Hepatocyte (in vitro differentiated cells): Measurements from ENCODE around the gene FRMD3. TPM values are rescaled to one million over a fixed set of nuclear protein-coding genes. Genes with fewer than 3 reads are reported as not detected.

Experiments
- DNase-seq: peaks from one replicate; pipeline ENCODE4 v3.0.0-alpha.2; 2016; ENCODE audit warnings: low spot score
- H2AFZ ChIP-seq: fragments of 200-600 bp; sonication (generic); 2 replicates; pipeline ENCODE4 v1.6.0; 2016; ENCODE audit warnings: antibody characterized with exemption, mild to moderate bottlenecking
- H3K27ac ChIP-seq: fragments of 200-600 bp; sonication (generic); 2 replicates; pipeline ENCODE4 v1.5.1; 2016; ENCODE audit warnings: mild to moderate bottlenecking
- H3K27me3 ChIP-seq: fragments of 200-600 bp; sonication (generic); 2 replicates; pipeline ENCODE4 v1.6.1; 2016
- H3K36me3 ChIP-seq: fragments of 200-600 bp; sonication (generic); replicated peaks from 2 replicates; pipeline ENCODE4 v1.5.1; 2016; ENCODE audit warnings: low read depth; ENCODE audit not compliant: insufficient read depth
- H3K4me1 ChIP-seq: fragments of 200-600 bp; sonication (generic); 2 replicates; pipeline ENCODE4 v1.5.1; 2016; ENCODE audit warnings: mild to moderate bottlenecking, moderate library complexity; ENCODE audit not compliant: insufficient read depth
- H3K4me2 ChIP-seq: fragments of 200-600 bp; sonication (generic); 2 replicates; pipeline ENCODE4 v1.6.0; 2016
- H3K4me3 ChIP-seq: fragments of 200-600 bp; sonication (generic); 2 replicates; pipeline ENCODE4 v1.5.1; 2016; ENCODE audit warnings: mild to moderate bottlenecking
- H3K79me2 ChIP-seq: fragments of 200-600 bp; sonication (generic); 2 replicates; pipeline ENCODE4 v1.6.0; 2017; ENCODE audit warnings: mild to moderate bottlenecking
- H3K9me2 ChIP-seq: fragments of 200-600 bp; sonication (generic); replicated peaks from 2 replicates; pipeline ENCODE4 v1.6.0; 2017; ENCODE audit warnings: mild to moderate bottlenecking; ENCODE audit not compliant: insufficient read depth
- H3K9me3 ChIP-seq: fragments of 200-600 bp; sonication (generic); 2 replicates; pipeline ENCODE4 v1.5.1; 2016; ENCODE audit warnings: low read depth, mild to moderate bottlenecking
- H4K20me1 ChIP-seq: fragments of 200-600 bp; sonication (generic); 2 replicates; pipeline ENCODE4 v1.6.0; 2016; ENCODE audit warnings: mild to moderate bottlenecking; ENCODE audit not compliant: insufficient read depth, poor library complexity, severe bottlenecking
- CTCF ChIP-seq: fragments of 200-600 bp; sonication (generic); IDR thresholded peaks from 2 replicates; pipeline ENCODE4 v1.5.1; 2016; ENCODE audit warnings: antibody characterized with exemption, mild to moderate bottlenecking; ENCODE audit not compliant: poor library complexity
- EZH2 ChIP-seq: fragments of 200-600 bp; sonication (generic); IDR thresholded peaks from 2 replicates; pipeline ENCODE4 v1.6.1; 2016; ENCODE audit warnings: antibody characterized with exemption, mild to moderate bottlenecking, borderline replicate concordance
- EZH2phosphoT487 ChIP-seq: fragments of 200-600 bp; sonication (generic); IDR thresholded peaks from one replicate; pipeline ENCODE4 v1.6.1; 2018; ENCODE audit warnings: antibody characterized with exemption, mild to moderate bottlenecking, low read depth, moderate library complexity; ENCODE audit not compliant: unreplicated experiment, severe bottlenecking
- WGBS: methylation state at CpG from one replicate; pipeline ENCODE4 v1.1.6; 2016; ENCODE audit warnings: low lambda C conversion rate; ENCODE audit errors: missing lambda C conversion rate; 5-methylcytosine and 5-hydroxymethylcytosine counted together
- polyA plus RNA-seq: library from polyadenylated mRNA; unstranded; fragments of >200 nt; fragmentation: Nextera tagmentation; extraction: Ambion mirVana; gene quantifications from 2 replicates; pipeline ENCODE4 v1.2.1, GENCODE V29; 2016
- total RNA-seq: library from RNA; depleted of rRNA; stranded (reverse); fragments of >200 nt; gene quantifications from 2 replicates; pipeline ENCODE4 v1.2.3, GENCODE V29; 2014

FRMD3 gene
- total and polyA plus RNA-seq, 2 experiments from 2014 or later, result 3.9 to 7.0 TPM

- peaks cover 12% of the 10 kb centered on the region for H3K4me1 ChIP-seq
These were observed 256.6 kb downstream of the FRMD3 start for GRCh38 chr9:83281306-83282255.

GRCh38 chr9:83280790-83281189 is 257.4 kb downstream of the FRMD3 start:
- TF ChIP-seq EZH2, result no peak
- TF ChIP-seq CTCF, result no peak
- TF ChIP-seq EZH2phosphoT487, result no peak
- no peak overlapping the region for H2AFZ ChIP-seq
- H3K27me3 ChIP-seq, result no peaks in the 10 kb centered on the region
- H3K36me3 ChIP-seq, result no peaks in the 10 kb centered on the region
- no peaks in the 10 kb centered on the region for H3K79me2 ChIP-seq
- H3K27ac ChIP-seq, result peak overlapping the region; percentile 43
- no peak overlapping the region for H3K4me3 ChIP-seq
- H3K4me2 ChIP-seq, result peak overlapping the region; percentile 38
- H3K4me1 ChIP-seq, result peaks cover 12% of the 10 kb centered on the region
- WGBS, result 74% methylated on average over 2 of the region's 2 CpGs
- no peak for DNase-seq
- H3K9me3 ChIP-seq, result no peaks in the 10 kb centered on the region
- no peaks in the 10 kb centered on the region for H4K20me1 ChIP-seq
- no peaks in the 10 kb centered on the region for H3K9me2 ChIP-seq

More at GRCh38 chr9:83281306-83282255, 256.6 kb downstream of the FRMD3 start:
- H3K36me3 ChIP-seq, result no peaks in the 10 kb centered on the region
- no peaks in the 10 kb centered on the region for H4K20me1 ChIP-seq
- H3K9me2 ChIP-seq, result no peaks in the 10 kb centered on the region
- no peaks in the 10 kb centered on the region for H3K27me3 ChIP-seq
- no peaks in the 10 kb centered on the region for H3K9me3 ChIP-seq
- peak overlapping the region; percentile 38 for H3K4me2 ChIP-seq
- no peak overlapping the region for H2AFZ ChIP-seq
- DNase-seq, result peak; percentile 23
- no peak for TF ChIP-seq EZH2
- no peak for TF ChIP-seq EZH2phosphoT487
- TF ChIP-seq CTCF, result no peak
- H3K79me2 ChIP-seq, result no peaks in the 10 kb centered on the region
- 51% methylated on average over 7 of the region's 7 CpGs for WGBS
- H3K27ac ChIP-seq, result peak overlapping the region; percentile 43
- no peak overlapping the region for H3K4me3 ChIP-seq

GRCh38 chr9:83280268-83280667 is 257.9 kb downstream of the FRMD3 start:
- no peak overlapping the region for H3K4me2 ChIP-seq
- no peak overlapping the region for H3K4me3 ChIP-seq
- H3K9me3 ChIP-seq, result no peaks in the 10 kb centered on the region
- peaks cover 12% of the 10 kb centered on the region for H3K4me1 ChIP-seq
- H3K36me3 ChIP-seq, result no peaks in the 10 kb centered on the region
- H3K9me2 ChIP-seq, result no peaks in the 10 kb centered on the region
- TF ChIP-seq EZH2phosphoT487 (no peak), EZH2 (no peak), CTCF (no peak)
- no peak for DNase-seq
- 97% methylated on average over 5 of the region's 5 CpGs for WGBS
- H4K20me1 ChIP-seq, result no peaks in the 10 kb centered on the region
- no peak overlapping the region for H3K27ac ChIP-seq
- H3K27me3 ChIP-seq, result no peaks in the 10 kb centered on the region
- no peak overlapping the region for H2AFZ ChIP-seq
- no peaks in the 10 kb centered on the region for H3K79me2 ChIP-seq
